HG02943 (cell line): ENCODE measurements around the gene DEGS2.

Source experiments
- ATAC-seq: cut with Tn5 transposase; IDR thresholded peaks from one replicate; pipeline ENCODE4 v1.9.1; 2021; ENCODE audit warnings: mild to moderate bottlenecking, low read depth, moderate library complexity; ENCODE audit not compliant: unreplicated experiment

The DEGS2 gene

GRCh38 chr14:100135073-100135472, 24.4 kb downstream of the DEGS2 start:
- no peak for ATAC-seq

- ATAC-seq, result no peak
Measured at GRCh38 chr14:100134586-100134985, 24.9 kb downstream of the DEGS2 start.

GRCh38 chr14:100132903-100133510, 26.4 kb downstream of the DEGS2 start:
- ATAC-seq, result no peak

- no peak for ATAC-seq
Measured at GRCh38 chr14:100132161-100132902, 27.1 kb downstream of the DEGS2 start.

GRCh38 chr14:100131181-100131580, 28.3 kb downstream of the DEGS2 start:
- ATAC-seq, result no peak

GRCh38 chr14:100130521-100130920, 28.9 kb downstream of the DEGS2 start:
- ATAC-seq, result no peak

- no peak for ATAC-seq
Measured at GRCh38 chr14:100129161-100129589, 30.3 kb downstream of the DEGS2 start.

- ATAC-seq, result no peak
Measured at GRCh38 chr14:100128688-100129087, 30.8 kb downstream of the DEGS2 start.

- no peak for ATAC-seq
Measured at GRCh38 chr14:100127853-100128455, 31.5 kb downstream of the DEGS2 start.

GRCh38 chr14:100126401-100126800, 33.0 kb downstream of the DEGS2 start:
- ATAC-seq, result no peak

- ATAC-seq, result no peak
Measured at GRCh38 chr14:100124551-100125088, 34.8 kb downstream of the DEGS2 start.

GRCh38 chr14:100123618-100124017, 35.8 kb downstream of the DEGS2 start:
- no peak for ATAC-seq

- ATAC-seq, result no peak
Measured at GRCh38 chr14:100122481-100123223, 36.8 kb downstream of the DEGS2 start.

GRCh38 chr14:100121643-100122480, 37.6 kb downstream of the DEGS2 start:
- ATAC-seq, result no peak

- no peak for ATAC-seq
Measured at GRCh38 chr14:100120522-100121269, 38.7 kb downstream of the DEGS2 start.

- ATAC-seq, result no peak
Measured at GRCh38 chr14:100119251-100119650, 40.2 kb downstream of the DEGS2 start.

GRCh38 chr14:100118396-100119011, 40.9 kb downstream of the DEGS2 start:
- no peak for ATAC-seq

- no peak for ATAC-seq
Measured at GRCh38 chr14:100117633-100118395, 41.6 kb downstream of the DEGS2 start.
